COR-L47 (cell line): Measurements from ENCODE around the gene DGKH.
"Not testable (repeated sequence)": the region's sequence is repeated elsewhere in the genome, so short reads cannot be mapped to it uniquely, and the experiment has no call there.

Source experiments
- DNase-seq: peaks from one replicate; lab custom pipeline; 2025; lab: John Stamatoyannopoulos, UW

DGKH gene

DNA sequence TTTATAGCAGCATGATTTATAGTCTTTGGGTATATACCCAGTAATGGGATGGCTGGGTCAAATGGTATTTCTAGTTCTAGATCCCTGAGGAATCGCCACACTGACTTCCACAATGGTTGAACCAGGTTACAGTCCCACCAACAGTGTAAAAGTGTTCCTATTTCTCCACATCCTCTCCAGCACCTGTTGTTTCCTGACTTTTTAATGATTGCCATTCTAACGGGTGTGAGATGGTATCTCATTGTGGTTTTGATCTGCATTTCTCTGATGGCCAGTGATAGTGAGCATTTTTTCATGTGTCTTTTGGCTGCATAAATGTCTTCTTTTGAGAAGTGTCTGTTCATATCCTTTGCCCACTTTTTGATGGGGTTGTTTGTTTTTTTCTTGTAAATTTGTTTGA, 114.9 kb downstream of the DGKH start:
- not testable (repeated sequence) for DNase-seq

DNA sequence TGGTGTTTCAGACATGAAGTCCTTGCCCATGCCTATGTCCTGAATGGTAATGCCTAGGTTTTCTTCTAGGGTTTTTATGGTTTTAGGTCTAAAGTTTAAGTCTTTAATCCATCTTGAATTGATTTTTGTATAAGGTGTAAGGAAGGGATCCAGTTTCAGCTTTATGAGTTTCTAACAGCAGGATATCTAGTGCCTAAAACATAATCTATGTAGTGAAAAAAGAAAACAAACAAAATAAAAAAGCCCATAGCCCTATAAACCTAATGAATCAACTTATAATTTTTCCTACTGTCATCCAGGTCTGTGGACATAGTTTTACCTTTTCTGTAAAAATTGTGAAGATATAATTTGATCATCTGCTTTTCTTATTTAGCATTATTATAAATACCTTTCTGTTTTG, 115.5 kb downstream of the DGKH start:
- not testable (repeated sequence) for DNase-seq

DNA sequence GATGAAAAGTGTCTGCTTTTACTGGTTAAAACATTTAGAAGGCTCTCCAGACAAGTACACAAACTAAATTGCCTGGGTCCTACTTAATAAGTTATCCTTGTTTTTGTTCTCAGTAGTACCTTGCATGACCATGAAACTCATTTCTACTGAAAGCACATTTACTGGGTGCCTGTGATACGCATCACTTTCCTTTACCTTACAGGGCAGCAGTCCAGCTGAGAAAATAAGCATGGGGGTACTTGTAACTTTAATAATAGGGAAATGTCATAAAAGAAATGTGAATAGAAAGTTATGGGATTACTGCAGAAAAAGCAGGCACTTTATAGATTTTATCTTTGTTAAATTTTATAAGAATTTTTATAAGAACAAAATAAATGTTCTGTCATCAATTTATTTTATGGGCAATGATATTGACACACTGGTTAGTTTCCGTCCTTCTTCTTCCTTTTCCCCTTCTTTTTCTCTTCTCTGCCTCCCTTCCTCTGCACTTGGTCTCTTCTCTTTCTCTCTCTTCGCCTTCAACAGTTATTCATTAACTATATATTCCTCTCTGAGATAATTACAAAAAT, 116.2 kb downstream of the DGKH start:
- DNase-seq, result no peak

DNA sequence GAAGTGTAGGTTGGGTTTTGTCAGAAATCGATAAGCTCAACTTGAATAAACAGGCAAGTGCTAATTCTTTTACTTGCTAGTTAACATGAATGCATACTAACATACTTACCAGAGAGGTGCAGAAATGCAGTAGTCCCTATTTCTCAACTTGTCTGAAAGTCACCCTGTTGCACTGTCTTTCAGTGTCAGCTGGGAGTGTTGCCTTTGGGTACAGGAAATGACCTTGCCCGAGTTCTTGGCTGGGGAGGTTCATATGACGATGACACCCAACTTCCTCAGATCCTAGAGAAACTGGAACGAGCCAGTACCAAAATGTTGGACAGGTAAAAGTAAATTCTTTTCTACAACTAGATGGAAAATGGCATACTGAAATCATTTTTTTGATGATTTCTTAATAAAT, 120.0 kb downstream of the DGKH start:
- DNase-seq, result no peak

DNA sequence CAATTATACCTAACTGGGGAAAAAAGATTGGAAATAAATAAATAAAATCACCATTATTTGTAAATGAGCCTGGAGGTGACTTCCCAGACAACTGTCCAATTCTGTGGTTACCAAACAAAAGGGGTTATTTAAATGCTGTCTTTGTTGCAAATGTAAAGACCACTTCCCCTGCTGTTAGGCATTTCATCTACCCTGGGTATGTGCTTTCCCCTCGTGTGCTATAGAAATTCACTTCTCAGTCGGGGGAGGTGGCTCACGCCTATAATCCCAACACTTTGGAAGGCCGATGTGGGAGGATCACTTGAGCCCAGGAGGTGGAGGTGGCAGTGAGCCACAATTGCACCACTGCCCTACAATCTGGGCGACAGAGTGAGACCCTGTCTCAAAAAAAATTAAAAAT, 121.6 kb downstream of the DGKH start:
- no peak for DNase-seq

DNA sequence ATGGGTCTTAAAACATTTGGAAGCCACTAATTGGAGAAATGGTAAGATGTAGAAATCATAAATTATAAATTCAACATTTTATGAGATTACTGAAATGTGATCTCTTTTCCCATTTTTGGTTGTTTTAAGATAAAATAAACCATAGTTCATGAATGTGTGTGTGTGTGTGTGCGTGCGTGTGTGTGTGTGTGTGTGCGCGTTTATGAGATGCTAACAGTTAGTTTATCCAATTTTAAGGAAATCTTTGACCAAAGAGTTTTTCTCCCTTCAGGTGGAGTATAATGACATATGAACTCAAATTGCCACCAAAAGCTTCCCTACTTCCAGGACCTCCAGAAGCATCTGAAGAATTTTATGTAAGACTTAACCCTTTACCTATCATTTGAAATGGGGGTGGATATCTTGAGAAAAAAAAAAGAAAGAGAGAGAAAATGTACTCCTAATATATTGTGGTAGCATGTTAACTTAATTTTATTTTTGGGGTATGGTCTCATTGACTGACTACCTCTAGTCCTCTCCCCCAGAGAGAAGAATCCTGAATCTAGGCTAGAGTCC, 125.4 kb downstream of the DGKH start:
- DNase-seq, result no peak

DNA sequence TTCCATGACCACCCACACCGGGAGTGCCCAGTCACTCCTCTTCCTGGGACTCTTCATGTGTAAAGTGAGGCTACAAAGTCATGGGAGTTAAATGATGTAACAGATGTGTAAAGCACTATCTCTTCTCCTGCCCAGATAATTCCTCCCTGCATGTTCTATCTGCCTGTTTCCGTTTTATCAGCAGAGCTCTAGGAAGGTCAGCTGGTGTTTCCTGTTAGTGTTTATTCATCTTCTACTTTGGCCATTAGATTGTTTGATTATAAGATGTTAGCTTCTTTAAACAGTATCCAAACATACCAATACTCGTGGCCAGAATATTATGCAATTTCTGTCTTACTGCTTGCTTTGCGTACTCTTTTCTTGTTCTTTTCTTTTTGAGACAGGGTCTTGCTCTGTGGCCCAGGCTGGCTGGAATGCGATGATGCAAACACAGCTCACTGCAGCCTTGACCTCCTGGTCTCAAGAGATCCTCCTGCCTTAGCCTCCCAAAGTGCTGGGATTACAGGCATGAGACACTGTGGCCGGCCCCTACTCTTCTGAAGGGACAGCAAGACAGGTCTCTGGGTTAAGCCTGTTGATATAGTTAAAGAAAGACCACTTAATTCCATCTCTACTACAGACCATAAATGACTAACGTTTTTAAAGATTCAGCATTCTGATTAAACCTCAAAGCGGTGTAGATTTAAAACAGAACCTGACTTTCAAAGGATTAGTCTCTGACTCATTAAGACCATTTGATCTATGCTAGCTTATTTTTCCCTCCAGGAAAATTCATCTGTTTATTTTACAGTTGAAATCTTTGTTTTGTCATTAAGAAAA, 126.1 kb downstream of the DGKH start:
- DNase-seq, result no peak

DNA sequence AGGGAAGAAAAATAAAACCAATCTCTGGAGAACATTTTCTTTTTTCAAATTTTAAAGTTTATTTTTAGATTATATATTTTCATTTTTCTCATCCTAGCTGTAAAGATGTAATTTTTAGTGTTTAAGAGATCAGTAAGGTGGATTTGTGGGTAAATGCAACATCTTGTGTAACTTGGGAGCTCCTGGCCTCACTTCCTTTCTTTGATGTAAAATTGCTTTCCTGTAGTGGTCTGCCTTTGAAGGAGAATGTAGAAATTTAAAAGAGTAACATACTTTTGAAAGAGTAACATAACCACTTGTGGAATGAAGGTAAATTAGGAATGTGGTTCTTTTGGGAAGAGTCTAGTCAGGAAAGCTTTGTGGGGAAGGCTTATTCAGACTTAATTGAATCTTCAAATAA, 127.8 kb downstream of the DGKH start:
- no peak for DNase-seq

DNA sequence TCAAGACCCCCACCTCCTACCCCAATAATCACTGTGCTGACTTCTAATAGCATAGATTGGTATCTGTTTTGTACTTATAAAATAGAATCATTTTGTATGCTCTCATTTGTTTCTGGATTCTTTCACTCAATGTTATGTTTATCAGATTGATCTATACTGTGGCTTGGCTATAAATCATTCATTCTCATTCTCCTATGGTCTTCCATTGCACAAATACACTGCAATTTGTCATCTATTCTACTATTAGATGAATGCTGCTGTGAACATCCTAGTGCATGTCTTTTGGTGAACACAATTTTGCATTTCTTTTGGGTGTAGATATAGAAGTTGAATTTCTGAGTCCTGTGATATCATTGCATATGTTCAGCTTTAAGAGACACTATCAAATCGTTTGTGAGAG, 128.7 kb downstream of the DGKH start:
- no peak for DNase-seq

DNA sequence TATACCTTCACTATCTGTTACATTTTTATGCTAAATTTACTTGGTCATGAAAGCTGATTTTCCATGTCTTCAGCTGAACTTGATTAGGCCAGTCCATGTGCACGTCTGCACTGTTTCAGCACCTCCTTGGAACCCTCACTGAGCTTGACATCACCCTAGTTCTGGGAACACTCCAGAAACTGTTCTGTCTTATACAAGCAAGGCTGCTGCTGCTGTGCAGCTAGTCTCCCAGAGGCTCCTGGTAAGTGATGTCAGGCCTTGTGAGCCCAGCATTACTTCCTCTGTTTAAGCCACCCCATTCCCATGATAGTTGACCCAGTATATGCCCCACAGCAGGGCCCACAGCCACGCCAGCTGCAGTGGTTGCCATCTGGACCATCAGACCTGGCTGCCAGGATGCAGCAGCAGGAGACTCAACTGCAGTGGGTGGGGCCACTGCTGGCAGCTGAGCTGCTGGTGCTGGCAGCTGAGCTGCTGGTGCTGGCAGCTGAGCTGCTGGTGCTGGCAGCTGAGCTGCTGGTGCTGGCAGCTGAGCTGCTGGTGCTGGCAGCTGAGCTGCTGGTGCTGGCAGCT, 133.0 kb downstream of the DGKH start:
- peak; percentile 69 for DNase-seq

DNA sequence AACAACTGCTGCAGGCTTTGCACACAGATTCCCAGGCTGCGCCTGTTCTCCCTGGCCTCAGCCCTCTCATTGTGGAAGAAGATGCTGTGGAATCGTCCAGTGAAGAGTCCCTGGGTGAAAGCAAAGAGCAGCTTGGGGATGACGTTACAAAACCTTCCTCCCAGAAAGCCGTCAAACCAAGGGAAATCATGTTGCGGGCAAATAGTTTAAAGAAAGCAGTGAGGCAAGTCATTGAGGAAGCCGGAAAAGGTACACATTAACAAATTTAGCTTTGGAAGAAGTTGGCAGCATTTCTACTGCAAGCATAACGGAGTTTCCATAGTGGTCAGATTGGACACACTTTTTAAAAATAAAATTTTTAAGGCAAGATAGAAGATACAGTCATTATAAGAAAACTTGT, 140.6 kb downstream of the DGKH start:
- DNase-seq, result no peak

DNA sequence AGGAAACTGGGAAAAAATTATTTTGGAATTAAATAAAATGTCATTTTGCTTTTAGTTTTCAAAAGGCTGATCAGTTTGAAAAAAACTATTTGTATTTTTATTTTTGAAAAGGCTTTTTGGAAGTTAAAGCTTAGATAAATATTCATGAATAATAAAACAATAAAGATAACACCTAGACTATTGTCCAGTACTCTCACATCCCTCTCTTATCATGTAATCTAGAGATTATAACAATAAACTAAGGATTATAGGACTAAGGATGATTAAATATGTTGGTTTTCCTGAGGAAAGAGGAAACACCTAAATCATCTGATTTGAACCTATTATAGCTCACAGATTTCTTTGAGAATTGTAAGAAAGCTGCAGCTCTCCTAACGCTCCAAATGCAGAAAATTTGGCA, 142.1 kb downstream of the DGKH start:
- DNase-seq, result no peak

DNA sequence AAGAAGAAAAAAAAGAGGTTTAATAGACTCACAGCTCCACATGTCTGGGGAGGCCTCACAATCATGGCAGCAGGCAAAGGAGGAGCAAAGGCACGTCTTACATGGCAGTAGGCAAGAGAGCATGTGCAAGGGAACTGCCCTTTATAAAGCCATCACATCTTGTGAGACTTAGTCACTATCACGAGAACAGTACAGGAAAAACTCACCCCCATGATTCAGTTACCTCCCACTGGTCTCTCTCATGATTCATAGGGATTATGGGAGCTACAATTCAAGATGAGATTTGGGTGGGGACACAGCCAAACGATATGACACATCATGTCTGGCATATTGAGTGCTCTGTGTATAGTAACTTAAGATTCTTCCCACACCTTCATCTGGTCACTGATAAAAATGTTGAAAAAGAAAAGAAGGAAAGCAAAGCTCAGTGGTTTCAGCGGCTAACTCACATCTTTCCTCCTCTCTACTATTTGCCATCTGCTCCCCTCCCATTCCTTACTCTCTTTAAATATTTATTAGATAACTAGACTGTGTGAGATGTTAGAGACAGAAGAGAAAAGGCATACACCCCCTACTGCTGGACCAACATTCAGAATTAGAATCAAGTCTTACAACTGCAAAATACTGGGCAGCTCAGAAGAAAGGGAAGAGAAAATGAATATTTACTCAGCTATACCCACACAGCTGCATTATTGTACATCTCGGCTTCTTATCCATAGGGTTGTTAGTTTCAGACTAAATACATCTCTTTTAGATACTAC, 163.4 kb downstream of the DGKH start:
- DNase-seq, result no peak

DNA sequence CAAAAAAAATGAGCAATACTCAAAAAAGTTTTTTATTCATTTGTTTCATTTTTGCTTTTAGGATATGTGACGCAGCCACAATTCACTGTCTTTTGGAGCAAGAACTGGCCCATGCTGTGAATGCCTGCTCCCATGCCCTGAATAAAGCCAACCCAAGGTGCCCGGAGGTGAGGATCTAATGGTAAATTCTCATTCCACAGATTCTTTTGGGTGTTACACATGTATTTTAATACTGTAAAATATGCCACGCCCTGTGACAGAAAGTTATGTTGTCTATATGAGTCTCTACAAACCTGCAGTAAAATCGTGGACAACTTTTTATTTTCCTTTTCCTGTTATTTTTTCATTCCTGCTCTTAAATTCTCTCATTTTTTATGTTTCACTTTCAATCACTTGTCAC, 166.0 kb downstream of the DGKH start:
- no peak for DNase-seq

DNA sequence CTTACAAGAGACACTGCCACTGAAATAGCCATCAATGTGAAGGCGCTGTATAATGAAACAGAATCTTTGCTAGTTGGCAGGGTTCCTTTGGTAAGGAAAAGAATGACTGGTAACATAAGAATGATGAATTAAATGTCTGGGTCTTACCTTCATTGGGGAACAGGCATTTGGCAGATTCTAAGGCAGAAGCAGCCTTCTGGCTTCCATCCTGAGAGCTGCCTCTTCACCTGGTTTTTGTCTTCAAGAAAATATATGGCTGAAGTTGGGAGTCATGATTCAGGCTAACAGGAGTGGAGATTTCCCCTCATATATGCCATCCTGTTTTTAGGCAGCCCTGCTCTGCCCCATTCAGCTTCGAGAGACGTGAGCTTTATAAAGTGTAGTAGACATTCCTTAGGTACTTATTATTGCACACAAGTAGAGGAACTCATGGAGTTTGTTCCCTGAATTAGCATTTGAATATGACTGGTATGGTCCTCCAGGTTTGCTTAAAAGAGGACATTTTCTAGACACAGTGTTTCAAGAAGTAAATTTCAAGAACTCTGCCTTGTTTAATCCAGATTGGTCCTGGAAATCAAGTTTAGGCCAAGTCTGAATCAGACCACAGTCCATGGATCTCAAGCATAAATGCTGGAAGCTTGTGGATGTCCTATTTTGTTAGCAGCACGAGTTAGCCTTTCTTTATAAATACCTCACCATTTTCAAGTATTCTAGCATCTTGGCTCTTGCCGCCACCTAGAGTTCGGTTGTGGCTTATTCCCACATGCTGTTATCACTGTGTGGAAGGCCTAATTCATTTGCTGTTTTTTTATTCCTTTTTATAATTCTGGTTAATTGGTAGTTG, 167.4 kb downstream of the DGKH start:
- DNase-seq, result peak; percentile 13

DNA sequence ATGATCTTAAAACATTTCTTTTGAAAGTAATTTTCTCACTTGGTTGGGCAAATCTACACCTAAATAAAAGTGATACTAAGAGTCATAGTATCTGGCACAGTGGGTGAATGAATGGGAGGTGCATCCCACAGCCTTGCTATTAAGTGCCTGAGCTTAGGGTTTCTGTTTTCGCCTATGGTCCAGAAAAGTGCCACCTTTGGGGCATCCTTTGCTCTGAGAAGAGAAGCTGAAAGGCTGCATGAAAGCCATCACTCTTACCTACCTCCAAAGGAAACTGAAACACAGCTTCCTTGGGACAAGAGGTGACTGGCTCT, 167.9 kb downstream of the DGKH start:
- DNase-seq, result no peak

DNA sequence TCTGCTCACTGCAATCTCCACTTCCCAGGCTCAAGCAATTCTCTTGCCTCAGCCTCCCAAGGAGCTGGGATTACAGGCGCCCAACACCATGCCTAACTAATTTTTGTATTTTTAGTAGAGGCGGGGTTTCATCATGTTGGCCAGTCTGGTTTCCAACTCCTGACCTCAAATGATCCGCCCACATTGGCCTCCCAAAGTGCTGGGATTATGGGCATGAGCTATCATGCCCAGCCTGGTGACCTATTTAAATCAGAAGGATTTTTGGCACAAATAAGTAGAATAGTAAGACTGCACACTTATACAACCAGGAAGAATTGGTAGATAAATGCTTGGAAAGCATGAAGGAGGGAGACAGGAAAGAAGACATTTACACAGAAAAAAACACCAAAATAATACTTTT, 170.1 kb downstream of the DGKH start:
- DNase-seq, result no peak

DNA sequence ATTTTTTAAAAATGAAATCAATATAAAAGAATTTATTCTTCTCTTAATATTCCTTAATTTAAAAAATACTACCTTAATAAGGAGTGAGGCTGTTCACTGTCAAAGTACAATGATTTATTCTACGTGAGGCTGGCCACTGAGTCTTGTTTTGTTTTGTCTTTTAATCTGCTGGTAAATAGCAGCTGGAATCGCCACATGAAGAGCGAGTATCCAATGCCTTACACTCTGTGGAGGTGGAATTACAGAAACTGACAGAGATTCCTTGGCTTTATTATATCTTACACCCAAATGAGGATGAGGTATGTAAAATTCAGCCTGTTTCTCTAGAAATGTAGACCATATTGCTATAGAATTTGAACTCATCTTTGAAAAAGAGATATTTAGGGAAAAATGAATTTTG, 170.6 kb downstream of the DGKH start:
- no peak for DNase-seq

DNA sequence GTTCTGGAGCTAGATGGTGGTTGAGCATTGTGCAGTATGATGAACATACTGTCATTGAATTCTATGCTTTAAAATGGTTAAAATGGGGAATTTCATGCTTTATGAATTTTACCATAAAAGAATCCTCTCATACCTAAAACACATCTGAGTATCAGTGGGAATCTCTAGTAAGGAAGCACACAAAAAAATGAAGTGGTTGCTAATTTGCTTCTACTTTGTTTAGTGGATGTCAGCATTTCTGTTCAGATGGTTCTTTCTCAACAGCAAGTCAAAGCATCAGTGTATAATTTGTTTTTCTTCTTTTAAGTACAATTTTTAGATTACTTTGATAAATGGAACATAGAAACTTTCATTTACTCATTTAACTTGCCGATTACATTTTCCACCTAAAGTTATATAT, 171.4 kb downstream of the DGKH start:
- no peak for DNase-seq

DNA sequence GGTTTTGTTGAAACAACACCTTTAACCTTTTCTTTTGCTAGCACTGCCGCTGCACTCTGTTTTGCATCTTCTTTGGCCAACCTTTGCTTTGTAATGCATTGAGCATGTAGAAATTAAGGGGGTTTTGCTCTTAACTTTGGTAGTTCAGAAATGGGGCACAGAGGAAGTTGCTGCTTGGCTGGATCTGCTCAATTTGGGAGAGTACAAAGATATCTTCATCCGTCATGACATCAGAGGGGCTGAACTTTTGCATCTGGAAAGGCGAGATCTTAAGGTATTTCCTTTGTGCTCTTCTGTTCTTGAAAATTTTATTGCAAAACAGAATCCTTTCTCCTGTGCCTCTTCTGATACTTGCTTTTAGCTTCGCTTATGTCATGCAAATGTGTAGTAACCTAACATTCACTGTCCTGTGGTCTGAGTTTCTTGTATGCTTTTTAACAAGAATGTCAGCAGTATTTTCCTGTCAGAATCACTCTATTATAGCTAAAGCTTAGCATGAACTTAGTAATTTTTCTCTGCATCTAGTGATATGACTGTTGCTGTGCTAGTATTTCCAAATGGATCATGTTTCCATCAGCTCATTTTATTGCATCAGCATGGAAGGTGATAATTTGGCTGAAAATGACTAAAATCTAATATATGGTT, 172.8 kb downstream of the DGKH start:
- DNase-seq, result no peak

DNA sequence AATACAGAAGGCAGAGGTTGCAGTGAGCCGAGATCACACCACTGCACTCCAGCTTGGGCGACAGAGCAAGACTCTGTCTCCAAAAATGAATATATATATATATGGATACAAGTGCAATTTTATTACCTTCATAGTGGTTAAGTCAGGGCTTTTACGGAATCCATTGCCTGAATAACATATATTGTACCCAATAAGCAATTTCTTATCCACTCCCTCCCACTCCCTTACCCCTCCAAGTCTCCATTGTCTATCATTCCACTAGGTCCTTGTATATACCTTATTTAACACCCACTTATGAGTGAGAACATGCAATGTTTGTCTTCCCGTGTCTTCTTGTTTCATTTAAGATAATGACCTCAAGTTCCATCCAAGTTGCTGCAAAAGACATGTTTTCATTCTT, 175.2 kb downstream of the DGKH start:
- DNase-seq, result no peak
